Activated CD4-positive, alpha-beta memory T cell treated with anti-CD3 and anti-CD28 coated beads, Interleukin-2, amount 10 ng/mL, durations not matched to agents 7 days and 5 days (primary cell): ENCODE data around the gene CDKN2B-AS1. TPM values are rescaled to one million over a fixed set of nuclear protein-coding genes. Genes with fewer than 3 reads are reported as not detected.

Source experiments
- CTCF ChIA-PET: fragments of 350-600 bp; sonication (Branson Sonifier 250); formaldehyde crosslinking; loops from one replicate; lab custom pipeline; 2021; ENCODE audit warnings: antibody characterized with exemption, inconsistent platforms; lab: Charles Lee
- POLR2A ChIA-PET: fragments of 350-600 bp; sonication (Branson Sonifier 250); formaldehyde crosslinking; loops from one replicate; lab custom pipeline; 2021; ENCODE audit warnings: antibody characterized with exemption; lab: Charles Lee
- DNase-seq: peaks from one replicate; pipeline ENCODE4 v3.0.0-alpha.2; 2020
- H3K27ac Mint-ChIP-seq: one replicate; pipeline ENCODE4 v1.8.0; 2021; ENCODE audit warnings: mild to moderate bottlenecking, mixed read lengths
- H3K27me3 Mint-ChIP-seq: one replicate; pipeline ENCODE4 v1.8.0; 2021; ENCODE audit warnings: mixed read lengths
- H3K36me3 Mint-ChIP-seq: one replicate; pipeline ENCODE4 v1.8.0; 2021; ENCODE audit warnings: low read depth, mixed read lengths
- H3K4me1 Mint-ChIP-seq: one replicate; pipeline ENCODE4 v1.8.0; 2021; ENCODE audit warnings: mixed read lengths
- H3K4me3 Mint-ChIP-seq: one replicate; pipeline ENCODE4 v1.8.0; 2021; ENCODE audit warnings: mild to moderate bottlenecking, mixed read lengths
- H3K9me3 Mint-ChIP-seq: one replicate; pipeline ENCODE4 v1.8.0; 2021; ENCODE audit warnings: mixed read lengths
- total RNA-seq, 2 experiments: library from RNA; stranded (reverse); gene quantifications; one replicate each; pipeline ENCODE4 v1.2.3, GENCODE V29; 2021

Gene CDKN2B-AS1
- total RNA-seq, 2 experiments from 2014 or later, result 2.6 TPM

GRCh38 chr9:22022396-22022795 is 27.8 kb downstream of the CDKN2B-AS1 start:
- DNase-seq, result no peak
- H3K27me3 Mint-ChIP-seq, result peaks cover 42% of the 10 kb centered on the region
- peaks cover 7% of the 10 kb centered on the region for H3K9me3 Mint-ChIP-seq
- peaks cover 9% of the 10 kb centered on the region for H3K4me1 Mint-ChIP-seq
- H3K4me3 Mint-ChIP-seq, result no peak overlapping the region
- no peak overlapping the region for H3K27ac Mint-ChIP-seq
- ChIA-PET CTCF (interaction anchor here (2.2 kb wide), 1 partner anchor 13 kb away, joined by 13 read pairs; the partner anchor contains the start of gene CDKN2B), POLR2A (no interaction called here)
- peaks cover 8% of the 10 kb centered on the region for H3K36me3 Mint-ChIP-seq

GRCh38 chr9:22026696-22027095 is 32.1 kb downstream of the CDKN2B-AS1 start:
- no peak for DNase-seq
- no peaks in the 10 kb centered on the region for H3K36me3 Mint-ChIP-seq
- H3K27ac Mint-ChIP-seq, result no peak overlapping the region
- peaks cover 14% of the 10 kb centered on the region for H3K4me1 Mint-ChIP-seq
- peaks cover 3% of the 10 kb centered on the region for H3K9me3 Mint-ChIP-seq
- peaks cover 32% of the 10 kb centered on the region for H3K27me3 Mint-ChIP-seq
- POLR2A ChIA-PET, result no interaction called here
- CTCF ChIA-PET, result no interaction called here
- H3K4me3 Mint-ChIP-seq, result no peak overlapping the region

DNA sequence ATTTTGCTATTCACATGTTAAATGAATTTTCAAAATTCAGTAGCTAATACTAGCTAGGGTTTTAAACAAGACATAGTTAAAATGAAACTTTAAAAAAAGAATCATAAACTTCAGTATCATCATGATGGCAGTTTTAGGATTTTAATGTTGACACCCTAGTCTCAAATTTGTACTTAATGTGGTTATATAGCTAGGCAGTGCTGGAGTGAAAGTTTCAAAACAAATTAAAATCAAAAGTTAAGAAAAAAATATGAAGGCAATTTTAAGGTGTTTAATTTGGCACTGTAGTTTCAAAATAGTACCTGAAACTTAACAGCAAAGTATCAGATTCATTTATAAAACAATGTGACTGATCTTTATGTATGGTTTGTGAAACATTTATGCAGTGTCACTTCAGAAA is 33.8 kb downstream of the CDKN2B-AS1 start:
- H3K9me3 Mint-ChIP-seq, result no peaks in the 10 kb centered on the region
- H3K27me3 Mint-ChIP-seq, result peaks cover 21% of the 10 kb centered on the region
- H3K27ac Mint-ChIP-seq, result no peak overlapping the region
- POLR2A ChIA-PET, result interaction anchor here (1.0 kb wide), 2 partner anchors 10 to 51 kb away, joined by 3 read pairs; no protein-coding TSS in a partner anchor
- no peak for DNase-seq
- no peaks in the 10 kb centered on the region for H3K36me3 Mint-ChIP-seq
- peaks cover 6% of the 10 kb centered on the region for H3K4me1 Mint-ChIP-seq
- H3K4me3 Mint-ChIP-seq, result no peak overlapping the region
- CTCF ChIA-PET, result interaction anchor here (0.9 to 4.4 kb wide), 4 partner anchors 9 to 216 kb away, joined by 3 to 23 read pairs (median 4); partner anchors contain the start of gene CDKN2B

DNA sequence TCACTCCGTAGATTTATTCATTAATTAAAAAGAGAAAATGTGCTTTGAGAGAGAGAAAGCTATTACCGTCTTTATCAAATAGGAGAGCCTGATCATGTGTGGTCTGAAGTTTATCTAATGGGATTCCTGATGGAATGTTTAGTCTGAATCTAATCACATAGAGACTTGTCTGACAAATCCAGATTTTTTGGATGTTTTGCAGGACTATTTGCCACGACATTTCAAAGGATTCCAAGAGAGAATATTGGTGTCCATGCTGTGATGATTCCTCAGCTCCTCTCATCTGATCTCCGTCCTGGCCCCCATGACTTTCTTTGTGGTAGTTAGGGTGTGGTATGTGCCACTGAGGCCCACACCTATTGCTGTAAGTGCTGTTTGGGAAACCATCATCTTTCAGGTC is 34.6 kb downstream of the CDKN2B-AS1 start:
- Mint-ChIP-seq H3K27me3 (peaks cover 21% of the 10 kb centered on the region), H3K9me3 (no peaks in the 10 kb centered on the region), H3K36me3 (peaks cover 3% of the 10 kb centered on the region), H3K4me1 (peaks cover 6% of the 10 kb centered on the region), H3K27ac (no peak overlapping the region), H3K4me3 (no peak overlapping the region)
- no peak for DNase-seq
- ChIA-PET POLR2A (interaction anchor here (0.7 to 1.1 kb wide), 2 partner anchors 10 to 34 kb away, joined by 3 to 4 read pairs; partner anchors contain the start of gene CDKN2B-AS1), CTCF (interaction anchor here (0.9 to 4.4 kb wide), 3 partner anchors 8 to 217 kb away, joined by 3 to 23 read pairs (median 4); partner anchors contain the start of gene CDKN2B)

- ChIA-PET CTCF (interaction anchor here (4.4 kb wide), 1 partner anchor 22 kb away, joined by 23 read pairs; the partner anchor contains the start of gene CDKN2B), POLR2A (interaction anchor here (0.7 to 1.2 kb wide), 4 partner anchors 9 to 75 kb away, joined by 3 to 4 read pairs (median 4); partner anchors contain the start of gene CDKN2B-AS1)
- peaks cover 21% of the 10 kb centered on the region for H3K27me3 Mint-ChIP-seq
- peaks cover 10% of the 10 kb centered on the region for H3K4me1 Mint-ChIP-seq
- H3K4me3 Mint-ChIP-seq, result no peak overlapping the region
- H3K36me3 Mint-ChIP-seq, result peaks cover 3% of the 10 kb centered on the region
- no peak overlapping the region for H3K27ac Mint-ChIP-seq
- H3K9me3 Mint-ChIP-seq, result no peaks in the 10 kb centered on the region
- DNase-seq, result no peak
These were observed 35.6 kb downstream of the CDKN2B-AS1 start for GRCh38 chr9:22030101-22030598.

DNA sequence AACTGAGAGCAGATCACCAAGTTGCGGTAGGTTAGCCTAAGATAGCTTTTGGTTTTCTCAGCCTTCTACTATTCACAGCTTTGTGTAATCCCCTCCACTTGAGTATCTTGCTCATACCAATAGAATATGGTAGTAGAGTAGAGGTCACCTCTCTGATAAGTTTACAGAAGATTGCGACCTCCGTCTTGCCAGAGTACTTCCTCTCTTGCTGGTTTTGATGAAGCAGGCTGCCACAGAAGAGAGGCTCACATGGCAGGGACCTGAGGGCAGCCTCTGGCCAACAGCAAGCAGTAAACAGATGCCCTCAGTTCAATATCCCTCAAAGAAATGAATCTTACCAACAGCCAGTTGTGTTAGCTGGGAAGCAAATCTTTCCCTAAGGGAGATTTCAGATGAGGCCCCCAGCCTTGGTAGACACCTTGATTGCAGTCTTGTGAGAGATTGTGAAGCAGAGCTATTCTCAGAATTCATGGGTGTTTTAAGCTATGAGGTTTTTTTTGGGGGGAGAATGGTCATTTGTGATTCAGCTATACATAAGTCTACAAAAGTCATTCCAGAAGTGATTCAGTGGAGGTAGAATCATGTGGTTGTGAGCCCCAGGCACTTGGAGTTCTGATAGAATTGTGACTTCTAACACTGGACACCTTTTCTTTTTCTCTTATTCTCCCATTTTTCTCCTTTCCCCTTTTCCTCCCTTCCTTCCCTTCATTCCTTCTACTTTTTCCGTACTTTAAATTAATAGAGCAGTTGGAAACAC is 37.2 kb downstream of the CDKN2B-AS1 start:
- no peak overlapping the region for H3K4me3 Mint-ChIP-seq
- H3K36me3 Mint-ChIP-seq, result peaks cover 3% of the 10 kb centered on the region
- ChIA-PET CTCF (interaction anchor here (1.4 to 4.4 kb wide), 2 partner anchors 21 to 24 kb away, joined by 4 to 23 read pairs; partner anchors contain the start of gene CDKN2B), POLR2A (interaction anchor here (0.6 kb wide), 1 partner anchor 229 kb away, joined by 3 read pairs; no protein-coding TSS in a partner anchor)
- peaks cover 20% of the 10 kb centered on the region for H3K27me3 Mint-ChIP-seq
- peaks cover 24% of the 10 kb centered on the region for H3K4me1 Mint-ChIP-seq
- H3K27ac Mint-ChIP-seq, result no peak overlapping the region
- no peak for DNase-seq
- no peaks in the 10 kb centered on the region for H3K9me3 Mint-ChIP-seq

DNA sequence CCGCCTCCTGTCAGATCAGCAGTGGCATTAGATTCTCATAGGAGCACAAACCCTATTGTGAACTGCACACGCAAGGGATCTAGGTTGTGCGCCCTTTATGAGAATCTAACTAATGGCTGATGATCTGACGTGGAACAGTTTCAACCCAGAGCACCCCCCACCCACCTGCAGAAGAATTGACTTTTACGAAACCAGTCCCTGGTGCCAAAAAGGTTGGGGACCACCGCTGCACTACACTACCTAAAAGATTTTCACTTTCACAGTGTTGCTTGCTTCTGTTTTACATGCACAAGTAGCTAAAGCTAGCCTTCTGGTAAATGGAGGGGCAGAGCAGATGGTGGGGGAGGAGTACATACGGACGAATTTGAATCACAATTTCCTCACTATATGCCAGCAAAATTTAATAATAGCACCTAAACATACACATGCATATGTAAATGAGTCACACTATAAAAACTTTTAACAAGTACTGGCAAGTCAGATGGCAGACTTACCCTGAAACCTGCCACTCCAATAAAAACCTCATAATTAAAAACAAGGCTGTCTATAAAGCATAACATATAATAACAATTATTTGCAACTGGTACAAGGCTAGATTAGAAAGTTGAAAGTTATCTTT is 38.5 kb downstream of the CDKN2B-AS1 start:
- Mint-ChIP-seq H3K4me1 (peaks cover 30% of the 10 kb centered on the region), H3K27ac (no peak overlapping the region), H3K36me3 (peaks cover 3% of the 10 kb centered on the region), H3K4me3 (no peak overlapping the region), H3K27me3 (peaks cover 16% of the 10 kb centered on the region), H3K9me3 (no peaks in the 10 kb centered on the region)
- ChIA-PET CTCF (no interaction called here), POLR2A (no interaction called here)
- DNase-seq, result no peak

- Mint-ChIP-seq H3K4me1 (peaks cover 29% of the 10 kb centered on the region), H3K27me3 (peaks cover 14% of the 10 kb centered on the region), H3K27ac (no peak overlapping the region), H3K9me3 (no peaks in the 10 kb centered on the region), H3K4me3 (no peak overlapping the region), H3K36me3 (peaks cover 3% of the 10 kb centered on the region)
- CTCF ChIA-PET, result interaction anchor here (1.3 to 8.1 kb wide), 4 partner anchors 27 to 223 kb away, joined by 3 to 69 read pairs (median 52); partner anchors contain the start of gene CDKN2B
- no peak for DNase-seq
- POLR2A ChIA-PET, result interaction anchor here (0.7 to 2.9 kb wide), 3 partner anchors 27 to 222 kb away, joined by 3 to 10 read pairs (median 4); partner anchors contain the start of genes CDKN2A, CDKN2B and CDKN2B-AS1
These were observed 41.0 kb downstream of the CDKN2B-AS1 start for GRCh38 chr9:22035591-22036011.

GRCh38 chr9:22036866-22037626 is 42.5 kb downstream of the CDKN2B-AS1 start:
- Mint-ChIP-seq H3K36me3 (peaks cover 3% of the 10 kb centered on the region), H3K27ac (no peak overlapping the region), H3K27me3 (peaks cover 18% of the 10 kb centered on the region), H3K4me3 (no peak overlapping the region), H3K9me3 (no peaks in the 10 kb centered on the region), H3K4me1 (peaks cover 44% of the 10 kb centered on the region)
- no peak for DNase-seq
- ChIA-PET POLR2A (interaction anchor here (1.2 to 1.6 kb wide), 2 partner anchors 28 to 43 kb away, joined by 7 to 8 read pairs; partner anchors contain the start of genes CDKN2A, CDKN2B and CDKN2B-AS1), CTCF (interaction anchor here (0.6 to 8.1 kb wide), 16 partner anchors 8 to 224 kb away, joined by 3 to 69 read pairs (median 4); partner anchors contain the start of gene CDKN2B)

DNA sequence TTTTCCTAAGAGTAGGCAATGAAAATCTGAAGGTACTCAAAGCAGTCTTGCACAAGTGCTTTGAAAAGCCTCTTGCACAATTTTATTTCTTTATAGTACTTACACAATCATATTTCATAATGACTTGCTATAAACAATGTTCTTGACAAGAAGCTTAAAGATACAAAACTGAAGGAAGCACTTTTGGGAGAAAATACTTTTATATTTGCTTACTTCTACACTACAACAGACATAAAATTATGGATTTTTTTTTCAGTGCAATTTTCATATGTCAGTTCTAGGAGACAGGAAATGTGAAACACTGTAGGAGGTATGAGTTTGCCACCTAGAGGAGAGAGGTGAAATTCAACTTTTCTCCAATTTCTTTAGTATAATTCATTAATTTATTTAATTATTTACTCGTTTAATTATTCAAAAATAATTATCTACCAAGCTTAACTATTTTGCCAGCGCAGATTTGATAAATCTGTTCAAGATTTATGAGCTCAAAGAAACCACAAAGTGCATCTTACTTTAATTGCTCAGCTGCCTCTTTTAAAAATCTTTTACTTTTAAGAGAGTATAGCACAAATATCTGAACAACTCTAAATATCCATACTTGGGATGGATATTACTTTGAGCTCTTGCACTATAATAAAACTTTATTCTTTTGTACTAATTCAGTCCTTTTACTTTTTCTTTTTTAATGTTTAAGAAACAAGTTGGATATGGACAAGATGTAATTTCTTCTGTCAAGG is 43.5 kb downstream of the CDKN2B-AS1 start:
- H3K4me3 Mint-ChIP-seq, result no peak overlapping the region
- POLR2A ChIA-PET, result interaction anchor here (0.9 to 1.6 kb wide), 3 partner anchors 29 to 44 kb away, joined by 3 to 8 read pairs (median 7); partner anchors contain the start of genes CDKN2A, CDKN2B and CDKN2B-AS1

DNA sequence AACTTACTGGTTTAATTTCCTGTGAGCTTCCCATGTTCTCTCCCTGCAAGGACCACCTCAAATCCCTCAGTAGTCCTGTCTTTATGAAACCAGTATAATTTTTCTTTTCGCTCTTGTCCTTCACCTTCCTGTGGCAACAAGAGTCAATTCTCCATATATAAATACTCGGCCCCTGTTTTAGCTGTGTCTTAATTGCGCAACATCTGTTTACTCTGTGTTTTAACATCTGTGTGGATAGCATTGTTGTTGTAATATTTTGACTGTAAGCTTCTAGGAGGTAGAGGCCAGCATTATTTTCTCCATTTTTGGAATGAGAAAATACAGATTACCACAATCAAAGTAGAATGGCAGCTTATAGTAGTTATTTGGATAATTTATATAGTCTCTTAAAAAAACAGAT is 44.7 kb downstream of the CDKN2B-AS1 start:
- Mint-ChIP-seq H3K36me3 (no peaks in the 10 kb centered on the region), H3K4me1 (peaks cover 46% of the 10 kb centered on the region), H3K4me3 (no peak overlapping the region), H3K27me3 (peaks cover 20% of the 10 kb centered on the region), H3K9me3 (no peaks in the 10 kb centered on the region), H3K27ac (no peak overlapping the region)
- ChIA-PET POLR2A (interaction anchor here (1.3 to 3.7 kb wide), 3 partner anchors 10 to 41 kb away, joined by 4 to 13 read pairs (median 11); no protein-coding TSS in a partner anchor), CTCF (interaction anchor here (0.6 to 8.1 kb wide), 9 partner anchors 9 to 330 kb away, joined by 3 to 69 read pairs (median 4); partner anchors contain the start of gene CDKN2A)
- DNase-seq, result no peak

More for the DNA sequence above, 43.5 kb downstream of the CDKN2B-AS1 start:
- Mint-ChIP-seq H3K27me3 (peaks cover 21% of the 10 kb centered on the region), H3K4me1 (peaks cover 44% of the 10 kb centered on the region), H3K36me3 (peaks cover 3% of the 10 kb centered on the region), H3K9me3 (no peaks in the 10 kb centered on the region), H3K27ac (no peak overlapping the region)
- no peak for DNase-seq
- CTCF ChIA-PET, result interaction anchor here (0.6 to 8.1 kb wide), 21 partner anchors 9 to 329 kb away, joined by 3 to 69 read pairs (median 4); partner anchors contain the start of genes CDKN2A and CDKN2B
